ENCODE measurements around the gene JCAD.

Gene JCAD

DNA sequence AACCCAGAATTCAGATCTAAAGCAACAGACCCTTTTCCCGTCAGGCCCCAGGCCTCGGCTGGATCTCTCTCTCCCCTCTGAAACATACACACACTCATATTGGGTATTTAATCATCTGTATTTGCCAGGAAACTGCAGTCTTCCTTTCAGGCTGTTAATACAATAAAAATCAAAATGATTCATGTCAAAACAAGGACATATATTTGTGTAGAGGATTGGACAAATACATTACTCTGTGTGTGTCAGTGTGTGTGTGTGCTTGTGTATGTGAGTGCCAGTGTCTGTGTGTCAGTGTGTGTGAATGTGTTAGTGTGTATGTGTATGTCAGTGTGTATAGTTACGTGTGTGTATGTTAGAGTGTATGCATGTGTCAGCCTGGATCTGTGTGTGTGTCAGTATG, 90.8 kb downstream of the JCAD start:
- DNase-seq: no peak
- TF ChIP-seq GATA1 (IDR thresholded peaks at IDR 0.05; ENCODE audit: low read depth, low read length) (no peak), POLR2A (IDR thresholded peaks at IDR 0.05; ENCODE audit: low read length) (no peak)

DNA sequence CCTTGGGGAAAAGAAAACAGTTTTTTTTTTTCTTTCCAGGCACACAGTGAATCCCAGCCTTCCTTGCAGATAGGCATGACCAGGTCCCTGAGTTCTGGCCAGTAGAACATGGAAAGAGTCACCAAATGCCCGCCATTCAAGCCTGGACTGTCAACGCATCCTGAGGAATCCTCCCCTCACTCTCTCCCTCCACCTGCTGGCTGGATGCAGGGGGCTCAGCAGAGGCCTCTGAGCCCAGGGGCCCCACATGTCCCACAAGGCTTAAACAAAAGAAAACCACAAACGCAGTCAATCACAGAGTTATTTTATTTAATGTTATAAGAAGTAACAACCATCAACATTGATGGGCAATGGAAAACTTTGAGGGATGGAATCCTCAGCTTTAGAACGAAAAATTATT, 93.1 kb downstream of the JCAD start:
- DNase-seq: no peak
- TF ChIP-seq POLR2A (IDR thresholded peaks at IDR 0.05; ENCODE audit: low read length) (no peak), GATA1 (IDR thresholded peaks at IDR 0.05; ENCODE audit: low read depth, low read length) (no peak)
